Hepatocyte (in vitro differentiated cells): ENCODE measurements around the gene FCHSD2.
"Not testable (repeated sequence)": the region's sequence is repeated elsewhere in the genome, so short reads cannot be mapped to it uniquely, and the experiment has no call there.

ENCODE experiments used
- CTCF ChIP-seq: fragments of 200-600 bp; sonication (generic); IDR thresholded peaks from 2 replicates; pipeline ENCODE4 v1.5.1; 2016; ENCODE audit warnings: antibody characterized with exemption, mild to moderate bottlenecking; ENCODE audit not compliant: poor library complexity
- EZH2 ChIP-seq: fragments of 200-600 bp; sonication (generic); IDR thresholded peaks from 2 replicates; pipeline ENCODE4 v1.6.1; 2016; ENCODE audit warnings: antibody characterized with exemption, mild to moderate bottlenecking, borderline replicate concordance
- EZH2phosphoT487 ChIP-seq: fragments of 200-600 bp; sonication (generic); IDR thresholded peaks from one replicate; pipeline ENCODE4 v1.6.1; 2018; ENCODE audit warnings: antibody characterized with exemption, mild to moderate bottlenecking, low read depth, moderate library complexity; ENCODE audit not compliant: unreplicated experiment, severe bottlenecking

- not testable (repeated sequence) for TF ChIP-seq EZH2, CTCF, EZH2phosphoT487
Measured at GRCh38 chr11:73061857-73062424, 80.2 kb downstream of the FCHSD2 start.
